GF-D8 (cell line): ENCODE measurements around the gene PRELP.

ENCODE experiments used
- DNase-seq: peaks from one replicate; lab custom pipeline; 2025; lab: John Stamatoyannopoulos, UW

The PRELP gene

DNA sequence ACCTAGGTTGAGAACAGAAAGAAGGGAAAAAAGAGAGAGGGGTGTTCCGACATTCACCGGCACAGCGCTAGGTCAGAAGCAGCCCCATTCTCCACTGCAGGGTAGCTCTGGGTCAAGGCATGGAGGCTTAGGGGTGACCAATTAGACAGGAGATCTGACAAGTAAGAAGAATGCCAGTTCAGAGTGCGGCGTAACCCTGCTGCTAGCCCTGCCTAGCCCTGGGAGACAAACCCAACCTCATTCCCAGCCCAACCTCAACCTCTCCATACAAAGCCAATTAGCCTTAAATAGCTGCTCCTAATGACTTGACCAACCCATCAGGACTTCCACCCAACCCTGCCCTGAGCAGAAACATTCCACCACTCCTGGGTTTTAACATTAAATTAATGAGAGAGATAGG is 3.4 kb downstream of the PRELP start:
- DNase-seq = no peak

DNA sequence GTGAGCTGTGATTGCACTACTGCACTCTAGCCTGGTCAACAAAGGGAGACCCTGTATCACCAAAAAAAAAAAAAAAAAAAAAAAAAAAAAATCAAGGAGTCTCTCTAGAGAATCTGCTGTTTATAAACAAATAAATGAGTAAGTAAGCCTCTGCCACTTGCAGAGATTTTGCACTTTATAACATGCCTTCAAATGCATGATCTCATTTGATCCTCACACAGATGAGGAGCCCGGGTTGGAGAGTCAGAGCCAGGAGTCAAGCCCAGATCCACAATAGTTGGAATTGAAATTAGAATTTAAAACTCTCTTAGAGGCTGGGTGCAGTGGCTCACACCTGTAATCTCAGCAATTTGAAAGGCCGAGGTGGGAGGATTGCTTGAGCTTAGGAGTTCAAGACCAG is 4.0 kb downstream of the PRELP start:
- no peak for DNase-seq

DNA sequence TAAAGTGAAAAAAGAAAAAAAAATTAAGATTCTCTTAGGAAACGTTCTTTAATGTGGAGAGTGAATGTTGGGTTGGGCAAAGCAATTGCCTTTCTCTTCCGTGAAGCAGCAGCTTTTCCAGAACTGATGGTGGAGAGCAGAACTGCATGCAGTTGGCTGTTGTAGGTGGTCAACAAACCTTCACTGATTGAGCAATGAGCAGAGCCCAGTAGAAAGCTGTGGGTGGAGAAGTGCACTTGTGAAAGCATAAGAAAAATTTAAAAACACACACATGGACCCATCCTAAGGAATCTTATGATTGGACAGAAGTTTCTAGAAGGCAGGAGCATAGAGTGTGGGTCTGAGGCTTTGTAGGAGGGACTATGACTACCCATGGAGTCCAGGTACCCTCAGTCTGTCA is 4.5 kb downstream of the PRELP start:
- DNase-seq = no peak

GRCh38 chr1:203480525-203481084 is 5.0 kb downstream of the PRELP start:
- no peak for DNase-seq

- no peak for DNase-seq
Observed at GRCh38 chr1:203481196-203481595, 5.6 kb downstream of the PRELP start.

DNA sequence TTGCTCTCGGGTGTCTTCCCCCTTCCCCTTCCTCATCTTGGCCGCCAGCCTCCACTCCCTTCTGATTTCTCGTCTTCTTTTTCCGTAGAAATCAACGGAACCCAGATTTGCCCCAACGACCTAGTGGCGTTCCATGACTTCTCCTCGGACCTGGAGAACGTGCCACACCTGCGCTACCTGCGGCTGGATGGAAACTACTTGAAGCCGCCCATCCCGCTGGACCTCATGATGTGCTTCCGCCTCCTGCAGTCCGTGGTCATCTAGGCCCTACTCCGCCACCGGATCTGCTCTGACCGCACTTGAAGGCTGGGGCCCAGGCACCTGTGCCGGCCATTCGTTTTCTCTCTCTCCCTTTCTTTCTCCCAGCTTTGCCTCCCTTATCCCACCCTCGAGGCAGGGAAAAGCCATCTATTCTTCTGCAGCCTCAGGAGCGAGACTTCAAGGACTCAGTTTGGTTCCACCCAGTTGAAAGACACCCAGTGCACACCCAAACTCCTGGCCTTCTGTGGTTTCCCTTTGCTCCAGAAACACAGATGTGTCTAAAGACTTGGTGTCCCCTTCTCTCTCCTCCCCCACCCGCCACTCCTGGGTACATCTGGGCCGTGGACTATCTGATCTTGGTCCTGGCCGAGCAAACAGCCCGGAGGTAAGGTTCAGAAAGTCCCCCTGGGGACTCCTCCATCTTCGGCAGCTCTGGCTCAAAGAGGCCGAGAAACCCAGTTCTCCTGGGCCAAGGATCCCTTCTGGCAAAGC is 11.2 kb downstream of the PRELP start:
- DNase-seq = no peak

DNA sequence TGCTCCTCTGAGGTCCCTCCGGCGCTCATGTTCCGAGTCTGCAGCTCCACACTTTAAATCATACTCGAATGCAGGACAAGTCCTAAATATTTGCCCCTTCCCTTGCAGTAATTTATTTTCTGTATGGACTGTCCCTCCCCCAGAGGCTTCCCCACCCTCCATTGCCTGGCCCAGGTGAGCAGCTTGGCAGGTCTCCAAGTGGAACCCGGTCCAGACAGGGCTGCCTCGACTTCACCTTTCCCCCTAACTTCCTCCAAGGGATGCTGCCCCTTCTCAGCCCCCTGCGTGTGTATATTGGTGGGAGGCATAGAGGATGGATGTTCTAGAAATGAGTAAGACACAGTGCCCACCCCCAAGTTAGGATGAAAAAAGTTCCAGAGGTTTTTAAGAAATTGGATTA is 12.9 kb downstream of the PRELP start:
- no peak for DNase-seq

GRCh38 chr1:203490607-203491006 is 15.0 kb downstream of the PRELP start:
- DNase-seq = no peak

- DNase-seq = no peak
Observed at GRCh38 chr1:203491664-203492063, 16.1 kb downstream of the PRELP start.

- DNase-seq = no peak
Observed at GRCh38 chr1:203492082-203492747, 16.6 kb downstream of the PRELP start.

- no peak for DNase-seq
Observed at GRCh38 chr1:203492748-203493130, 17.1 kb downstream of the PRELP start.

GRCh38 chr1:203493901-203494300 is 18.3 kb downstream of the PRELP start, which contains the start of gene OPTC:
Gene OPTC (plus strand): TSS chr1:203494153. CDS start chr1:203496006, 1,853 bp downstream.
- no peak for DNase-seq

DNA sequence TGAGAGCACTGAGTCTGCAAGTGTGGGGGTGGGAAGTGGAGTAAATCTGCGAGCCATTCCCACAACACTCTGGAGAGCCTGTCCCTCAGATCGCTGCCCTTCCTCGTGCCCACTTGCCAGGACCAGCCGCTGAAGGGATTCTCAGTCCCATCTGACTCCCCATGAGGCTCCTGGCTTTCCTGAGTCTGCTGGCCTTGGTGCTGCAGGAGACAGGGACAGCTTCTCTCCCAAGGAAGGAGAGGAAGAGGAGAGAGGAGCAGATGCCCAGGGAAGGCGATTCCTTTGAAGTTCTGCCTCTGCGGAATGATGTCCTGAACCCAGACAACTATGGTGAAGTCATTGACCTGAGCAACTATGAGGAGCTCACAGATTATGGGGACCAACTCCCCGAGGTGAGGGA is 20.2 kb downstream of the PRELP start:
- DNase-seq = no peak

- DNase-seq = no peak
Observed at GRCh38 chr1:203497269-203497777, 21.7 kb downstream of the PRELP start.

DNA sequence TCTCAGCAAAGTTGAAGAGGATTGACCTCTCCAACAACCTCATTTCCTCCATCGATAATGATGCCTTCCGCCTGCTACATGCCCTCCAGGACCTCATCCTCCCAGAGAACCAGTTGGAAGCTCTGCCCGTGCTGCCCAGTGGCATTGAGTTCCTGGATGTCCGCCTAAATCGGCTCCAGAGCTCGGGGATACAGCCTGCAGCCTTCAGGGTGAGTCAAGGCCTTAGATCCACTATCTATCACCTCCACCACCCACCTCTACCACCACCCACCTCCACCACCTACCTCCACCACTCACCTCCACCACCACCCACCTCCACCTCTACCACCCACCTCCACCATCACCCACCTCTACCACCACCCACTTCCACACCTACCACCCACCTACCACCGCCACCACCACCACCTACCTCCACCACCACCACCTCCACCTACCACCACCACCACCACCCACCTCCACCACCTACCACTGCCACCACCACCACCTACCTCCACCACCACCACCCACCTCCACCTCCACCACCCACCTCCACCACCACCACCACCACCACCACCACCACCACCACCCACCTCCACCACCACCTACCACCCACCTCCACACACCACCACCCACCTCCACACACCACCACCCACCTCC is 24.2 kb downstream of the PRELP start:
- DNase-seq = no peak

- no peak for DNase-seq
Observed at GRCh38 chr1:203500279-203500678, 24.7 kb downstream of the PRELP start.

GRCh38 chr1:203503836-203504235 is 28.2 kb downstream of the PRELP start:
- no peak for DNase-seq

DNA sequence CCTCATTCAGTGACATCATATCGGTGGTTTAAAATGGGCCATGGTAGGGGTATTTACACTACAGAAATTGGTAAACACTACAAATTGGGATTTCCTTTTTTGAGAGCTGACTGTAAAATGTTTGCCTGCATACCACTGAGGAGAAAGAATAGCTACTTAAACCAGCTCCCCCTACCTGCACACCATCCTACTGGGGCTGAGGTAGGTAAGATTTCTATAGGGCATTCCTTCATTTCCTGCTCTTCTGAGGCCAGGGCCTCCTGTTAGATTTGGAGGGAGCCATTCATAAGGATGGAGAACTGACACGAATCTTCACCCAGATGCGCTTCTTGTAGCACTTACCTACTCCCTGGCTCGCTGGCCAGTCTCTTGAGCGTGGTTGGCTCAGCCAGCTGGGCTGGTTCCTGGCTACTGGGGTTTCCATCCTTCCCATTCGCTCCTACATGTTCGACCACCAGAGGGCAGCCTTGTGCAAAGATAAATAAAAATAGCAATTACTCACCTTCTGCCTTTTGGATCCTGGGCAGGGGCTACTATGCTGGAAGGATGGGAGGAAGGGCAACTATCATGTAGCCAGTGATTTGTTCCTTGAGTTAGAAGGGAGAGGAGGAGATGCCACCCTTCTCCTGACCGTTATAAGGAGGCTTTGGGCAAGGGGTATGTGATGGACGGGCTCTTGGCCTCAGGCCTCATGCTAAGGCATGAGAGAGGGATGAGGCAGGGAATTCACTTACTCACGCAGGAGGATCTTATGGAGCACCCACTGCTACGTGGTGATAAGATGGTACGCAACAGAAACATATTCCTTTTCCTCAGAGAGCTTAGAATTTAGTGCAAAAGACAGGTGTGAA is 29.0 kb downstream of the PRELP start:
- no peak for DNase-seq

DNA sequence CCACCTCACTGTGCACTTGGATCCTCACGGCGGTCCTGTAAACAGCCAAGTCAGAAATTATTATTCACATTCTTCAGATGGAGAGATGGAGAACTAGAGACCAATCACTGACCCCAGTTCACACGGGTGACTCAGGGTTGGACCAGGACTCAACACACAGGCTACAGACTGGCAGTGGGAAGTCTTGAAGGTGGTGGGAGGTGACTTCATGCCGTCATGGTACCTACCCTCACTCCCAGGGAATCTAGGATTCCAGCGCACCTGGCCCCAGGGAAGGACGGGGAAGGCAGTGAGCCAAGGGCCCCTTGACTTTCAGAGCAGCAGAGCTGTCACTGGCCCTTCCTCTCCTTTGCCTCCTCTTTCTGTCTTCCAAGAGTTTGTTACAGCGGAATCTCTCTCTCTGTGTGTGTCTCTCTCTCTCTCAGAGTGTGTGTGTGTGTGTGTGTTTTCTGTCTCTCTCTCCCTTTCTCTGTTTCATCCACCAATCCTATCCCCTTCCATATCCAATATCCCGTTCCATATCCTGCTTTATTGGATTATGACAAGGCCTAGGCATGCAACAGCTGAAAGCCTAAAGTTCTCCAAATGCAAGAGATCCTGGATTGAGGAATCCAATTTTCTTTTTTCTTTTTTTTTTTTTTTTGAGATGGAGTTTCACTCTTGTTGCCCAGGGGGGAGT is 30.1 kb downstream of the PRELP start:
- DNase-seq = no peak

GRCh38 chr1:203506858-203507626 is 31.4 kb downstream of the PRELP start:
- DNase-seq = no peak
